H1 (cell line): ENCODE measurements around the gene CPZ. TPM values are rescaled to one million over a fixed set of nuclear protein-coding genes. Genes with fewer than 3 reads are reported as not detected.

Experiments used
- CTCF ChIA-PET: fragments of 300-600 bp; sonication (Branson Sonifier 250); formaldehyde crosslinking; loops from one replicate; lab custom pipeline; 2021; ENCODE audit not compliant: partially characterized antibody; lab: Charles Lee
- POLR2A ChIA-PET: fragments of 300-600 bp; sonication (Branson Sonifier 250); formaldehyde crosslinking; loops from one replicate; lab custom pipeline; 2021; ENCODE audit warnings: inconsistent platforms; ENCODE audit not compliant: partially characterized antibody; lab: Charles Lee
- DNase-seq, 2 experiments: peaks; one replicate each; pipeline versions ENCODE4 v3.0.0 to v3.0.0-alpha.2; 2010 to 2022; ENCODE audit warnings: low spot score in 2 of 2, low read depth in 1 of 2, mixed read lengths in 1 of 2
- FAIRE-seq: peaks from 2 replicates; lab custom pipeline; 2011; peaks lifted over from hg19 to GRCh38; lab: Jason Lieb, UNC
- H2AFZ ChIP-seq: 2 replicates; pipeline ENCODE4 v1.8.1; 2012; ENCODE audit warnings: low read length, inconsistent platforms
- H2AK5ac ChIP-seq: 2 replicates; pipeline ENCODE4 v1.6.1; 2013; ENCODE audit warnings: low read depth, low read length
- H2BK120ac ChIP-seq: replicated peaks from 2 replicates; pipeline ENCODE3; 2013; ENCODE audit warnings: low read depth, low read length, inconsistent platforms
- H2BK12ac ChIP-seq: 2 replicates; pipeline ENCODE4 v1.6.1; 2013; ENCODE audit warnings: low read depth, low read length
- H2BK15ac ChIP-seq: 2 replicates; pipeline ENCODE4 v1.6.1; 2013; ENCODE audit warnings: low read length
- H2BK20ac ChIP-seq: 2 replicates; pipeline ENCODE4 v1.6.1; 2013; ENCODE audit warnings: low read length
- H2BK5ac ChIP-seq: 2 replicates; pipeline ENCODE4 v1.6.1; 2013; ENCODE audit warnings: low read depth, low read length
- H3K14ac ChIP-seq: 2 replicates; pipeline ENCODE4 v1.6.1; 2013; ENCODE audit warnings: inconsistent platforms; ENCODE audit not compliant: insufficient read length
- H3K18ac ChIP-seq: 2 replicates; pipeline ENCODE4 v1.6.1; 2013; ENCODE audit warnings: low read length; ENCODE audit errors: extremely low read depth
- H3K23ac ChIP-seq: 2 replicates; pipeline ENCODE4 v1.6.1; 2013; ENCODE audit warnings: inconsistent platforms; ENCODE audit not compliant: insufficient read length
- H3K23me2 ChIP-seq: 2 replicates; pipeline ENCODE4 v1.6.1; 2013; ENCODE audit warnings: low read depth, low read length
- H3K27ac ChIP-seq: 2 replicates; pipeline ENCODE4 v1.6.1; 2011; ENCODE audit warnings: low read depth, low read length, inconsistent platforms
- H3K27me3 ChIP-seq, 4 experiments: replicated peaks in 1 of 4; 1 replicate in 1 of 4; 2 replicates in 3 of 4; pipeline versions ENCODE4 v1.6.1 to v1.8.1; 2011 to 2013; ENCODE audit warnings: low read length in 3 of 4, mild to moderate bottlenecking in 3 of 4, inconsistent platforms in 2 of 4, mixed read lengths in 2 of 4, moderate library complexity in 1 of 4; ENCODE audit not compliant: control insufficient read depth in 3 of 4, insufficient read depth in 3 of 4; ENCODE audit errors: extremely low read depth in 1 of 4
- H3K36me3 ChIP-seq, 4 experiments: 2 replicates each; pipeline versions ENCODE4 v1.6.1 to v1.8.1; 2011 to 2013; ENCODE audit warnings: mild to moderate bottlenecking in 4 of 4, low read length in 3 of 4, moderate library complexity in 2 of 4, control low read depth in 1 of 4, inconsistent platforms in 1 of 4; ENCODE audit not compliant: insufficient read depth in 4 of 4, control insufficient read depth in 2 of 4
- H3K4ac ChIP-seq: replicated peaks from 2 replicates; pipeline ENCODE3; 2013; ENCODE audit warnings: low read length, low read depth, mixed read lengths, inconsistent platforms; ENCODE audit not compliant: insufficient read length
- H3K4me1 ChIP-seq, 4 experiments: replicated peaks in 1 of 4; 1 replicate in 1 of 4; 2 replicates in 3 of 4; pipeline versions ENCODE4 v1.6.1 to v1.8.1; 2011 to 2013; ENCODE audit warnings: low read length in 3 of 4, inconsistent platforms in 2 of 4, mixed read lengths in 1 of 4; ENCODE audit not compliant: insufficient read depth in 4 of 4, control insufficient read depth in 3 of 4
- H3K4me2 ChIP-seq, 2 experiments: 2 replicates each; pipeline versions ENCODE4 v1.6.1 to v1.8.1; 2011 to 2013; ENCODE audit warnings: low read depth in 2 of 2, low read length in 2 of 2, control low read depth in 1 of 2, inconsistent platforms in 1 of 2, mild to moderate bottlenecking in 1 of 2; ENCODE audit not compliant: insufficient read depth in 1 of 2
- H3K4me3 ChIP-seq, 4 experiments: fragments of 200-600, 300-600 bp in 1 of 4; sonication (generic), shearing (Covaris generic), sonication (Bioruptor Twin) in 1 of 4; 2 replicates each; pipeline versions ENCODE4 v1.5.1 to v1.8.1; 2011 to 2016; ENCODE audit warnings: low read length in 4 of 4, low read depth in 3 of 4, control low read depth in 2 of 4, inconsistent platforms in 2 of 4, mild to moderate bottlenecking in 2 of 4, mixed read lengths in 1 of 4, moderate library complexity in 1 of 4; ENCODE audit not compliant: insufficient read depth in 2 of 4; ENCODE audit errors: extremely low read depth in 1 of 4
- H3K56ac ChIP-seq: replicated peaks from 2 replicates; pipeline ENCODE3; 2013; ENCODE audit warnings: low read depth, mild to moderate bottlenecking, mixed read lengths, low read length, inconsistent platforms; ENCODE audit not compliant: insufficient read length
- H3K79me1 ChIP-seq: 2 replicates; pipeline ENCODE4 v1.6.1; 2013; ENCODE audit warnings: low read depth, low read length, control low read depth
- H3K79me2 ChIP-seq, 2 experiments: 2 replicates each; pipeline versions ENCODE4 v1.6.1 to v1.8.1; 2012 to 2013; ENCODE audit warnings: low read length in 2 of 2, mild to moderate bottlenecking in 2 of 2, inconsistent platforms in 1 of 2; ENCODE audit not compliant: insufficient read depth in 2 of 2, control insufficient read depth in 1 of 2
- H3K9ac ChIP-seq, 4 experiments: replicated peaks in 1 of 4; 1 replicate in 1 of 4; 2 replicates in 3 of 4; pipeline versions ENCODE4 v1.6.1 to v1.8.1; 2011 to 2013; ENCODE audit warnings: low read depth in 3 of 4, low read length in 3 of 4, control low read depth in 2 of 4, mild to moderate bottlenecking in 2 of 4, moderate library complexity in 2 of 4, inconsistent platforms in 1 of 4; ENCODE audit errors: extremely low read depth in 1 of 4
- H3K9me3 ChIP-seq, 2 experiments: 2 replicates each; pipeline versions ENCODE4 v1.6.1 to v1.8.1; 2012 to 2013; ENCODE audit warnings: mild to moderate bottlenecking in 2 of 2, moderate library complexity in 2 of 2, control low read depth in 1 of 2, inconsistent platforms in 1 of 2, low read depth in 1 of 2, low read length in 1 of 2, mixed read lengths in 1 of 2; ENCODE audit not compliant: insufficient read depth in 2 of 2
- H4K20me1 ChIP-seq, 2 experiments: replicated peaks in 1 of 2; 2 replicates each; pipeline versions ENCODE3 to v1.8.1; 2011 to 2013; ENCODE audit warnings: inconsistent platforms in 2 of 2, low read length in 2 of 2, mild to moderate bottlenecking in 1 of 2; ENCODE audit not compliant: insufficient read depth in 2 of 2, control insufficient read depth in 1 of 2
- H4K5ac ChIP-seq: 2 replicates; pipeline ENCODE4 v1.6.1; 2013; ENCODE audit warnings: low read length, low read depth, mixed read lengths, inconsistent platforms; ENCODE audit not compliant: insufficient read length
- H4K8ac ChIP-seq: 2 replicates; pipeline ENCODE4 v1.8.0; 2013; ENCODE audit warnings: mild to moderate bottlenecking, moderate library complexity, low read length, inconsistent platforms; ENCODE audit not compliant: insufficient read depth; ENCODE audit errors: extremely low read depth
- H4K91ac ChIP-seq: replicated peaks from 2 replicates; pipeline ENCODE3; 2013; ENCODE audit warnings: low read length, mixed read lengths, inconsistent platforms; ENCODE audit not compliant: insufficient read length
- ATF3 ChIP-seq: IDR thresholded peaks from 2 replicates; pipeline ENCODE4 v1.6.1; 2011; ENCODE audit warnings: low read depth, mild to moderate bottlenecking, low read length; ENCODE audit not compliant: insufficient read depth
- CBX5 ChIP-seq: fragments of 300-800, 300-1000 bp; sonication (generic); IDR thresholded peaks from 2 replicates; pipeline ENCODE4 v1.7.1; 2016; ENCODE audit warnings: antibody characterized with exemption, low read length, low read depth
- CBX8 ChIP-seq: fragments of 300-800, 300-1000 bp; sonication (generic); IDR thresholded peaks from 2 replicates; pipeline ENCODE4 v1.7.1; 2016; ENCODE audit warnings: low read depth, low read length, borderline replicate concordance
- CHD1 ChIP-seq: IDR thresholded peaks from 2 replicates; pipeline ENCODE4 v1.6.1; 2012; ENCODE audit warnings: low read depth, low read length, improper control_type of control experiment
- JUN ChIP-seq: IDR thresholded peaks from 2 replicates; pipeline ENCODE4 v1.6.1; 2011; ENCODE audit warnings: low read depth, mild to moderate bottlenecking, improper control_type of control experiment, low read length
- KDM5A ChIP-seq: fragments of 200-600 bp; IDR thresholded peaks from 2 replicates; pipeline ENCODE4 v1.7.1; 2012; ENCODE audit warnings: mild to moderate bottlenecking, low read length, inconsistent platforms, mixed read lengths
- MAX ChIP-seq: IDR thresholded peaks from 2 replicates; pipeline ENCODE4 v1.6.1; 2012; ENCODE audit warnings: inconsistent platforms
- NANOG ChIP-seq: IDR thresholded peaks from 2 replicates; pipeline ENCODE4 v1.6.1; 2011; ENCODE audit warnings: low read length, low read depth, mild to moderate bottlenecking, inconsistent platforms; ENCODE audit not compliant: insufficient read depth, poor library complexity, severe bottlenecking
- POU5F1 ChIP-seq: IDR thresholded peaks from 2 replicates; pipeline ENCODE4 v1.6.1; 2011; ENCODE audit warnings: low read depth, mild to moderate bottlenecking, low read length, moderate library complexity
- SIN3A ChIP-seq, 2 experiments: IDR thresholded peaks in 1 of 2; conservative IDR thresholded peaks in 1 of 2; 2 replicates each; pipeline ENCODE4 v1.6.1; 2011 to 2012; ENCODE audit warnings: low read length in 2 of 2, improper control_type of control experiment in 1 of 2, low read depth in 1 of 2, mild to moderate bottlenecking in 1 of 2
- SIRT6 ChIP-seq: IDR thresholded peaks from one replicate; pipeline ENCODE4 v1.7.1; 2012; ENCODE audit warnings: low read length, inconsistent platforms
- YY1 ChIP-seq: IDR thresholded peaks from 2 replicates; pipeline ENCODE4 v1.6.1; 2011; ENCODE audit warnings: low read depth, mild to moderate bottlenecking, low read length
- WGBS, 2 experiments: shearing (Covaris generic) in 1 of 2; methylation state at CpG; one replicate each; pipeline versions ENCODE4 v1.1.6 to v1.1.7; 2013 to 2015; ENCODE audit warnings: low lambda C conversion rate in 2 of 2, mixed read lengths in 2 of 2, inconsistent platforms in 1 of 2, low coverage in 1 of 2, missing lambda C conversion rate in 1 of 2; ENCODE audit not compliant: insufficient replicate concordance in 2 of 2, insufficient coverage in 1 of 2, insufficient read length in 1 of 2; ENCODE audit errors: extremely low coverage in 1 of 2, missing lambda C conversion rate in 1 of 2; 5-methylcytosine and 5-hydroxymethylcytosine counted together
- polyA plus RNA-seq, 7 experiments: library from polyadenylated mRNA; depleted of rRNA in 3 of 7; stranded (reverse) in 5 of 7; unstranded in 2 of 7; fragments of >200 nt in 5 of 7; fragments of 200-250 nt in 2 of 7; gene quantifications; 1 replicate in 5 of 7; 2 replicates in 1 of 7; 4 replicates in 1 of 7; pipeline versions ENCODE4 v1.2.1 to v1.2.3, GENCODE V29; 2011 to 2013; ENCODE audit warnings: missing spikeins in 2 of 7, mixed read lengths in 2 of 7
- total RNA-seq: library from RNA; stranded (reverse); fragmentation: NEBNext Ultra II Directional; extraction: Animal tissue kit (Norgen Biotek cat#: 25700); gene quantifications from 2 replicates; pipeline ENCODE4 v1.2.1, GENCODE V29; 2021

CPZ gene
- total and polyA plus RNA-seq, 2 of the 8 experiments (the other 6 are each of a cell fraction or from before 2014, with no cell fraction given) = 28.8 to 40.7 TPM

DNA sequence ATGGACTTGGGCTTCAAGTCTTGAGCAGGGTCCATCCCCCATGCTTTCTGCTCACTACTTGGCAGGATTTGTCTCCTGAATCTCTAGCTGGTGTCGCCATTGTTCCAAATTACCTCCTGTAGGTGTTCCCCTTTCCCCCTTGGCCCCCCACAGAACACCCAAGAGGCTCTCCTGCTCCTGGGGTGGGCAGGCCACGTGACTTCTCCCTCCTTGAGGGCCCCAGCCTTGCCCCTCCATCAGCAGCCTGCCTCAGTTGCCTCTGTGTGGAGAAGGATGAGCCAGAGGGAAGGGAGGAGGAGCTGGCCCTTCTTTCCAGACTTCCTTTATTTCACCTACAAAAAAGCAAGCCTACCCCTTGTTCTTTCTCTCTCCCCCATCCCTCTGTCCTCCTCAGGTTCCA lies 10.5 kb upstream of the CPZ start:
- FAIRE-seq (no peak), DNase-seq (no peak)
- Histone ChIP-seq H3K4me2 (no peak overlapping the region), H4K20me1 (peaks cover 1 to 6% of the 10 kb centered on the region in 2 experiments), H3K9me3 (no peaks in the 10 kb centered on the region), H3K18ac (no peak overlapping the region; the same call in 1 of the 2 replicates), H3K4me1 (peaks cover 0 to 26% (median 17%) of the 10 kb centered on the region in 4 experiments; a peak in 6 of 7 replicates), H3K27me3 (peaks cover 3 to 16% (median 15%) of the 10 kb centered on the region in 4 experiments), H3K79me2 (no peaks in the 10 kb centered on the region), H2AK5ac (no peak overlapping the region), H3K27ac (no peak overlapping the region), H4K91ac (no peak overlapping the region), H3K4me3 (no peak overlapping the region), H3K36me3 (no peaks in the 10 kb centered on the region), H2BK15ac (0 out of 2 replicates have a peak overlapping the region, but pooled peaks have one; percentile 81), H4K5ac (no peak overlapping the region), H3K23ac (no peak overlapping the region), H2BK12ac (no peak overlapping the region), H3K23me2 (peaks cover 13% of the 10 kb centered on the region; the same call in 1 of the 2 replicates), H2BK20ac (no peak overlapping the region), H3K9ac (no peak overlapping the region), H2BK5ac (no peak overlapping the region), H3K4ac (no peak overlapping the region), H2AFZ (no peak overlapping the region), H3K56ac (no peak overlapping the region), H3K79me1 (no peaks in the 10 kb centered on the region), H4K8ac (no peak overlapping the region), H2BK120ac (no peak overlapping the region), H3K14ac (no peak overlapping the region)
- TF ChIP-seq KDM5A (no peak), ATF3 (no peak), MAX (no peak), NANOG (no peak), YY1 (no peak), CBX5 (no peak), CHD1 (no peak), SIRT6 (no peak), SIN3A (conservative IDR thresholded peaks at IDR 0.05 in 1 of 2, IDR thresholded peaks at IDR 0.05 in 1 of 2; ENCODE audit: low read depth in 1 of 2, low read length in 2 of 2) (no peak), JUN (no peak), CBX8 (no peak), POU5F1 (no peak)
- WGBS, 2 experiments = 75% methylated on average over 2 of the region's 2 CpGs; no CpG with 5 or more reads in 1 of the 2 experiments
- CTCF ChIA-PET = interaction anchor here (0.7 to 8.8 kb wide), 7 partner anchors 11 to 112 kb away, joined by 3 to 66 read pairs (median 4); partner anchors contain the start of gene CPZ
- POLR2A ChIA-PET = no interaction called here
